Measurements from ENCODE around the gene VIPR2.

Gene VIPR2

DNA sequence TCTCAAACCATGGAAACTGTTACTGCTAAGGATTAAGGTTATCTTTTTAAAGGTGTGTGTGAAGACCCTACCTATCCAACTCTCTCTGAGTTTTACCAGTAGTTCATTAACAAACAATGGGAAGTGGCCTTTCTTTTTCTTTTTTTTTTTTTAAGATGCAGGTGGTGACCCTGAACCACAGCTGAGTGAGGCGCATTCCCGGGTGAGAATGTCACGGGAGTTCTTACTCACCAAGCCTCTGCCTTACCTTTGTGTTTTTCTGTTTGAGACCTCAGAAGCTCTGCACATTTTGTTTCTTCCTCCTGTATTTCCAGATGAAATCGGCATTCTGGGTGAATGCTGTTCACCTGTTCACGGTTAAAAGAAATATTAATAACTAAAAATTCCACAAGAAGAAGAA lies 2.5 kb downstream of the VIPR2 start:
- DNase-seq = no peak
- peaks cover 4% of the 10 kb centered on the region; the same call in 1 of the 2 replicates for H4K20me1 ChIP-seq (ENCODE audit: insufficient read depth, low read length)
- peak overlapping the region; percentile 86 for H3K27ac ChIP-seq (ENCODE audit: low read length)
- H3K4me2 ChIP-seq (ENCODE audit: insufficient read depth, low read length) = peak overlapping the region; percentile 76; the same call in 1 of the 2 replicates
- peak overlapping the region; percentile 95 for H3K9ac ChIP-seq (ENCODE audit: low read depth, low read length)
- H3K4me1 ChIP-seq (ENCODE audit: insufficient read depth, low read length) = peaks cover 43% of the 10 kb centered on the region
- TF ChIP-seq EZH2 (IDR thresholded peaks at IDR 0.05; ENCODE audit: borderline replicate concordance, low read depth, low read length, severe bottlenecking) = no peak
- TF ChIP-seq, protein P1, sequence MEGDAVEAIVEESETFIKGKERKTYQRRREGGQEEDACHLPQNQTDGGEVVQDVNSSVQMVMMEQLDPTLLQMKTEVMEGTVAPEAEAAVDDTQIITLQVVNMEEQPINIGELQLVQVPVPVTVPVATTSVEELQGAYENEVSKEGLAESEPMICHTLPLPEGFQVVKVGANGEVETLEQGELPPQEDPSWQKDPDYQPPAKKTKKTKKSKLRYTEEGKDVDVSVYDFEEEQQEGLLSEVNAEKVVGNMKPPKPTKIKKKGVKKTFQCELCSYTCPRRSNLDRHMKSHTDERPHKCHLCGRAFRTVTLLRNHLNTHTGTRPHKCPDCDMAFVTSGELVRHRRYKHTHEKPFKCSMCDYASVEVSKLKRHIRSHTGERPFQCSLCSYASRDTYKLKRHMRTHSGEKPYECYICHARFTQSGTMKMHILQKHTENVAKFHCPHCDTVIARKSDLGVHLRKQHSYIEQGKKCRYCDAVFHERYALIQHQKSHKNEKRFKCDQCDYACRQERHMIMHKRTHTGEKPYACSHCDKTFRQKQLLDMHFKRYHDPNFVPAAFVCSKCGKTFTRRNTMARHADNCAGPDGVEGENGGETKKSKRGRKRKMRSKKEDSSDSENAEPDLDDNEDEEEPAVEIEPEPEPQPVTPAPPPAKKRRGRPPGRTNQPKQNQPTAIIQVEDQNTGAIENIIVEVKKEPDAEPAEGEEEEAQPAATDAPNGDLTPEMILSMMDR (IDR thresholded peaks at IDR 0.05; ENCODE audit: borderline replicate concordance, extremely low read depth, low read length, poor library complexity, severe bottlenecking) = no peak
- peaks cover 64% of the 10 kb centered on the region for H3K79me2 ChIP-seq (ENCODE audit: insufficient read depth, low read length)
- H3K9me3 ChIP-seq (ENCODE audit: insufficient read depth, low read length, severe bottlenecking) = no peaks in the 10 kb centered on the region
- H2AFZ ChIP-seq (ENCODE audit: low read depth, low read length) = no peak overlapping the region
- H3K36me3 ChIP-seq (ENCODE audit: insufficient read depth, low read length) = peaks cover 56% of the 10 kb centered on the region
- no peak for ATAC-seq (ENCODE audit: insufficient read depth, low read depth)
- no peaks in the 10 kb centered on the region for H3K27me3 ChIP-seq (ENCODE audit: insufficient read depth, low read length, poor library complexity)
- H3K4me3 ChIP-seq (ENCODE audit: low read depth in 1 of 2, low read length in 2 of 2) = peak overlapping the region in 1 of 2 experiments; percentile 74; a peak in 1 of 4 replicates

DNA sequence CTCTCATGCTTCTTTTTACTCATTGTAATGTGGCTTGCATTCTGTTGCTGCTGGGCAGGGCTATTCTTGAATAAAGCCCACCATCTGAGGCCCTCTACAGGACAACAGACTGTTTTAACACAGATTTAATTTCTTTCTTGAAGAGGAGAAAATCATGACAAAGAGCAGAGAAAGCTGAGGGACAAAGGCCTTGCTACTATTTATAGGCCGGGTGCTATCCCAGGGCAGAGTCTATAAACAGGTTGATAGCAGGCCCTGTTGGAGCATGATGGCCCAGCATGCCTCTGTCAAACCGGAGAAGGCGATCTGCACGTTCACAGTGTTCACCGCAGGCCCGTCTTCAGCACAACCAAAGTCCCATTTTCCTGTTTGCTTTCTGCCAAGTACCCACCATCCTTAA lies 3.0 kb downstream of the VIPR2 start:
- Histone ChIP-seq H3K27ac (ENCODE audit: low read length) (peak overlapping the region; percentile 86), H2AFZ (ENCODE audit: low read depth, low read length) (no peak overlapping the region), H4K20me1 (ENCODE audit: insufficient read depth, low read length) (peaks cover 4% of the 10 kb centered on the region; the same call in 1 of the 2 replicates), H3K4me3 (ENCODE audit: low read depth in 1 of 2, low read length in 2 of 2) (peak overlapping the region in 1 of 2 experiments; percentile 24; a peak in 1 of 4 replicates), H3K4me2 (ENCODE audit: insufficient read depth, low read length) (peak overlapping the region; percentile 76; the same call in 1 of the 2 replicates), H3K9ac (ENCODE audit: low read depth, low read length) (peak overlapping the region; percentile 95), H3K36me3 (ENCODE audit: insufficient read depth, low read length) (peaks cover 61% of the 10 kb centered on the region), H3K9me3 (ENCODE audit: insufficient read depth, low read length, severe bottlenecking) (no peaks in the 10 kb centered on the region), H3K79me2 (ENCODE audit: insufficient read depth, low read length) (peaks cover 68% of the 10 kb centered on the region), H3K27me3 (ENCODE audit: insufficient read depth, low read length, poor library complexity) (no peaks in the 10 kb centered on the region), H3K4me1 (ENCODE audit: insufficient read depth, low read length) (peaks cover 43% of the 10 kb centered on the region)
- ATAC-seq (ENCODE audit: insufficient read depth, low read depth) (no peak), DNase-seq (no peak)
- TF ChIP-seq, protein P1 (IDR thresholded peaks at IDR 0.05; ENCODE audit: borderline replicate concordance, extremely low read depth, low read length, poor library complexity, severe bottlenecking) = peak; percentile 20
- TF ChIP-seq EZH2 (IDR thresholded peaks at IDR 0.05; ENCODE audit: borderline replicate concordance, low read depth, low read length, severe bottlenecking) = no peak

DNA sequence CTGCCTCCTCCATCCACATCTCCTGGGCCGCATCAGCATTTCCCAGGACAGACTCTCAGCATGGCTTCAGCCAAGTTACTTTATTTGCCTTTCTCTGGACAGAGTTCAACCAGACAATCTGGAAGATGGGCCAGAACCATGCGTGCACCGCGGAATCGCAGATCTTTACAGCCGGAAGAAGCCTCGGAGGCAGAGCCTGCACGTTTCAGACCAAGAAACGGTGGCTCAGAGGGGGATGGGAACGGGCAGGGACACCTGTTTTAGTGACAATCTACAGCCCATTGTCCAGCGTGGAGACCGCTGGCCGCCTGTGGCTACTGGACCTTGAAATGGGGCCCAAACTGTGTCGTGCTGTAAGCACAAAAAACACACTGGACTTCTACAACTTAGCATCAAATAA lies 3.5 kb downstream of the VIPR2 start:
- Histone ChIP-seq H3K79me2 (ENCODE audit: insufficient read depth, low read length) (peaks cover 73% of the 10 kb centered on the region), H3K4me2 (ENCODE audit: insufficient read depth, low read length) (peak overlapping the region; percentile 76), H4K20me1 (ENCODE audit: insufficient read depth, low read length) (peaks cover 4% of the 10 kb centered on the region; the same call in 1 of the 2 replicates), H3K27me3 (ENCODE audit: insufficient read depth, low read length, poor library complexity) (no peaks in the 10 kb centered on the region), H3K36me3 (ENCODE audit: insufficient read depth, low read length) (peaks cover 66% of the 10 kb centered on the region), H3K9me3 (ENCODE audit: insufficient read depth, low read length, severe bottlenecking) (no peaks in the 10 kb centered on the region), H2AFZ (ENCODE audit: low read depth, low read length) (no peak overlapping the region), H3K4me3 (ENCODE audit: low read depth in 1 of 2, low read length in 2 of 2) (peak overlapping the region in 1 of 2 experiments; percentile 24; a peak in 2 of 4 replicates), H3K27ac (ENCODE audit: low read length) (peak overlapping the region; percentile 42; the same call in 1 of the 2 replicates), H3K9ac (ENCODE audit: low read depth, low read length) (no peak overlapping the region), H3K4me1 (ENCODE audit: insufficient read depth, low read length) (peaks cover 43% of the 10 kb centered on the region)
- TF ChIP-seq, protein P1 (IDR thresholded peaks at IDR 0.05; ENCODE audit: borderline replicate concordance, extremely low read depth, low read length, poor library complexity, severe bottlenecking) = no peak
- no peak for TF ChIP-seq EZH2 (IDR thresholded peaks at IDR 0.05; ENCODE audit: borderline replicate concordance, low read depth, low read length, severe bottlenecking)
- no peak for DNase-seq
- no peak for ATAC-seq (ENCODE audit: insufficient read depth, low read depth)
